Heart left ventricle (tissue), 13 donors: ENCODE data around the gene PRR7.

ENCODE experiments used
- CTCF ChIP-seq, 12 donors: fragments of 200-600 bp; sonication (generic) in 4 of 12; IDR thresholded peaks; one replicate each; pipeline versions ENCODE4 v1.5.0 to v1.8.0; 2018 to 2022; ENCODE audit warnings: antibody characterized with exemption in 12 of 12, mild to moderate bottlenecking in 5 of 12
- POLR2A ChIP-seq, 2 donors: fragments of 450-650 bp; IDR thresholded peaks; one replicate each; pipeline ENCODE4 v1.6.1; 2017; ENCODE audit warnings: antibody characterized with exemption in 2 of 2, mild to moderate bottlenecking in 2 of 2, moderate library complexity in 2 of 2
- donor health status: ischemic (EF 13 %, LVEDD 7.1; RV severe dilation, severe dysfunction).
- donor health status: DM: no; HTN: yes; CAD: no.
- donor health status: DM: no; HTN: no; CAD: no.
- donor health status: ischemic (EF 25% LVEDD 6.9; RV normal size, moderate dysfunction).
- donor health status: ischemic (EF 25% LVEDD 5.7; RV mildly dilated, moderate dysfunction).
- donor health status: ischemic (EF 35%, LVEDD 5.7; RV mildly dilated, moderate dysfunction).
- donor health status: nonischemic (EF 11% LVEDD 7.7; RV severe dilation, severe dysfunction).
- donor health status: DM: yes; HTN: yes; CAD: no.
- donor health status: PGD.
- donor health status: ischemic (EF 29% LVEDD 5.4; RV normal size, mild dysfunction).
- donor health status: nonischemic (EF 23%, LVEDD 6.1; RV moderate dilation, normal function).

- no peak for TF ChIP-seq CTCF (IDR thresholded peaks at IDR 0.05)
- no peak for TF ChIP-seq POLR2A (IDR thresholded peaks at IDR 0.05)
Measured at GRCh38 chr5:177478711-177479646, 32.4 kb downstream of the PRR7 start.
